Fibroblast of villous mesenchyme (primary cell): ENCODE results near the gene TMEM259. TPM values are rescaled to one million over a fixed set of nuclear protein-coding genes. Genes with fewer than 3 reads are reported as not detected.

Experiments
- DNase-seq: peaks from one replicate; pipeline ENCODE4 v3.0.0-alpha.2; 2010; ENCODE audit warnings: low read depth
- H3K4me3 ChIP-seq: 2 replicates; pipeline ENCODE4 v1.5.1; 2011; ENCODE audit warnings: low read depth, mild to moderate bottlenecking, low read length
- total RNA-seq: library from RNA; depleted of rRNA; stranded (reverse); fragments of >200 nt; gene quantifications from 2 replicates; pipeline ENCODE4 v1.2.3, GENCODE V29; 2012
- TF ChIP-seq, protein P1 (sequence below): IDR thresholded peaks from 2 replicates; pipeline ENCODE4 v1.5.1; 2012; ENCODE audit warnings: low read depth, mild to moderate bottlenecking, low read length; ENCODE audit not compliant: insufficient read depth

Gene TMEM259
- total RNA-seq, 1 donor: 84.6 TPM

DNA sequence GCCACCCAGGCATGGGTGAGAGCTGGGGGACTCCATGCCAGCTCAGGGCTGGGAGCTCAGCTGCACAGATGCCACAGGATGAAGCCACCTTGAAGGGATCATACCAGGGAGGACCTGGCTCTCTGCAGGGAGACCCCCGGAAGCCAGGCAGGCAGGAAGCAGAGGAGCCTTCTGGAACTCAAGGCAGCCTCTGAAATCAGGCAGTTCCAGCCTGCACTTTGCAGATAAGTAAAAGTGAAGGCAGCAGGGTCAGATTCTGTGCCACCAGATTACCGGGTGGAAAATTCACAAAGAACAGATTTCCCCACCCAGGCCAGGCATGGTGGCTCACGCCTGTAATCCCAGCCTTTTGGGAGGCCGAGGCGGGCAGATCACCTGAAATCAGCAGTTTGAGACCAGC, 2.5 kb downstream of the TMEM259 start:
- TF ChIP-seq, protein P1, sequence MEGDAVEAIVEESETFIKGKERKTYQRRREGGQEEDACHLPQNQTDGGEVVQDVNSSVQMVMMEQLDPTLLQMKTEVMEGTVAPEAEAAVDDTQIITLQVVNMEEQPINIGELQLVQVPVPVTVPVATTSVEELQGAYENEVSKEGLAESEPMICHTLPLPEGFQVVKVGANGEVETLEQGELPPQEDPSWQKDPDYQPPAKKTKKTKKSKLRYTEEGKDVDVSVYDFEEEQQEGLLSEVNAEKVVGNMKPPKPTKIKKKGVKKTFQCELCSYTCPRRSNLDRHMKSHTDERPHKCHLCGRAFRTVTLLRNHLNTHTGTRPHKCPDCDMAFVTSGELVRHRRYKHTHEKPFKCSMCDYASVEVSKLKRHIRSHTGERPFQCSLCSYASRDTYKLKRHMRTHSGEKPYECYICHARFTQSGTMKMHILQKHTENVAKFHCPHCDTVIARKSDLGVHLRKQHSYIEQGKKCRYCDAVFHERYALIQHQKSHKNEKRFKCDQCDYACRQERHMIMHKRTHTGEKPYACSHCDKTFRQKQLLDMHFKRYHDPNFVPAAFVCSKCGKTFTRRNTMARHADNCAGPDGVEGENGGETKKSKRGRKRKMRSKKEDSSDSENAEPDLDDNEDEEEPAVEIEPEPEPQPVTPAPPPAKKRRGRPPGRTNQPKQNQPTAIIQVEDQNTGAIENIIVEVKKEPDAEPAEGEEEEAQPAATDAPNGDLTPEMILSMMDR: no peak
- H3K4me3 ChIP-seq: no peak overlapping the region
- DNase-seq: no peak

DNA sequence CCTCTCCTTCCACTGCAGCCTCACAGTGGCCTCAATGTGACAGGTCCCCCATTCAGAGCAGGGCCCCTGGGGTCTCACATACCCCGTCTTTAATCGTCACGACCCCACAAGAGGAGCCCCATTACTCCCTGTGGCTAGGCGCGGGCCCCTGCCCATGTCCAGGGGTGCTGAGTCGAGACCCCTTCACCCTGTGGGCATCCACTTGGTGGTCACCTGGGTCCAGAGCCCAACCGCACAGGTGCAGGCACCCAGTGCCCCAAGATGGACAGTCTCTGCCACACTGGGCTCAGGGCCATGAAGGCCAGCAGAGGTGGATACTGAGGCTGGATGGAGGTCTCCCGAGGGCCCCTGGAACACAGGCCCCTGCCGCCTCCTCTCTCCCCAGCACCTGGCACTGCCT, 3.0 kb downstream of the TMEM259 start:
- H3K4me3 ChIP-seq: no peak overlapping the region
- no peak for DNase-seq
- TF ChIP-seq, protein P1: no peak

DNA sequence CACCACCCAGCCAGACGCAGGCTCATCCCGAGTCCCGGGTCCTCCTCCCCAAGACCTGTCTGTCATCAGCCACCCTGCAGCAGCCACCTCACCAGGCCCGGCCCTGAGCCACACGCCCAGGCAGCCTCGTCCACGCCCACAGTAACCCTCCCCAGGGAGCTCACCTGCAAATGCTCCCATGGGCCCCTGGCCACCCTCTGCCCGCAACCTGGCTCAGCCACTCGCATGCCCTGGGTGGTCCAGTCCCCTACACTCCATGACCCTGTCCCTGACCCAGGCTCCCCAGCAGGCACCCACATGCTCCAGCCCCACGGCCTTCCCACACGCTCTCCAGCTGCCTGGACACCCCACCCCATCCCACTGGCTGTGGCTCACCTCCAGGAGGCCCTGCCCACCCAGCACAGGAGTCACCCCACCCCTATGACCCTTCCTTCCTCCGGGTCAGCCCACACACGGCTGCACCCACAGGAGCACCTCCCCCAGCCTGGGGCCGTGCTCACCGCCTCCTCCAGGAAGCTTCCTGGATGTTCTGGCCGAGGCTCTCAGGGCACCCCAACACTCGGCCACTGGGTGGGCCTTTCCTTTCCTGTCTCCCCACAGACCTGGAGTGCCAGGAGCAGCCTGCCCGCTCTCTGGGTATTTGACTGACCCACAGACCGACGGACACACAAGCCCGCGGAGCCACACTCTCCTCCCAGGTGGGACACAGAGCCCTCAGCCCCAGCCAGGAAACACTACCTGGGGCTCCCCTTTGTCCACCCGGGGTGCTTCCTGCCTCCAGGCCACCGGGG, 3.6 kb downstream of the TMEM259 start:
- DNase-seq: no peak
- H3K4me3 ChIP-seq: peak overlapping the region; percentile 34
- TF ChIP-seq, protein P1: no peak

DNA sequence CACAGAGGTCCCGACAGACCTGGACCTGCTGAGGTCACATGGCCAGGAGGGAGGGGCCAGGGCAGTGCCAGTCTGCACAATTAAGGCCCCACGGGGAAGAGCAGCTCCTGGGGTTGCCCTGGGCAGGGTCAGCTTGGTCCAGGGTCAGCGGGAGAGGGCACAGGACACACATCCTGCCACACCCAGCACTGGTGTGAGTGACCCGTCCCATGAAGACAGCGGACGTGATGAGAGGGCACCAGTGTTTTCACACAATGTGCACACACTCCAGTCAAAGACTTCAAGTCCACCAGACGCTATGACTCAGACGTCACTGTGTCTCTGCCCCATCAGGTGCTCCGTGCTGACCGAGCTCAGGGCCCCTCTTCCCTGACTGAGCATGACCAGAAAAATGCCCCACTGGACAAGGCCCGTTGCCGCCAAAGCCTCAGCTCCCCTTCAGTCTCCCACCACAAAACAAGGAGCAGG, 4.2 kb downstream of the TMEM259 start:
- TF ChIP-seq, protein P1: no peak
- peak; percentile 84 for DNase-seq
- peak overlapping the region; percentile 34 for H3K4me3 ChIP-seq

DNA sequence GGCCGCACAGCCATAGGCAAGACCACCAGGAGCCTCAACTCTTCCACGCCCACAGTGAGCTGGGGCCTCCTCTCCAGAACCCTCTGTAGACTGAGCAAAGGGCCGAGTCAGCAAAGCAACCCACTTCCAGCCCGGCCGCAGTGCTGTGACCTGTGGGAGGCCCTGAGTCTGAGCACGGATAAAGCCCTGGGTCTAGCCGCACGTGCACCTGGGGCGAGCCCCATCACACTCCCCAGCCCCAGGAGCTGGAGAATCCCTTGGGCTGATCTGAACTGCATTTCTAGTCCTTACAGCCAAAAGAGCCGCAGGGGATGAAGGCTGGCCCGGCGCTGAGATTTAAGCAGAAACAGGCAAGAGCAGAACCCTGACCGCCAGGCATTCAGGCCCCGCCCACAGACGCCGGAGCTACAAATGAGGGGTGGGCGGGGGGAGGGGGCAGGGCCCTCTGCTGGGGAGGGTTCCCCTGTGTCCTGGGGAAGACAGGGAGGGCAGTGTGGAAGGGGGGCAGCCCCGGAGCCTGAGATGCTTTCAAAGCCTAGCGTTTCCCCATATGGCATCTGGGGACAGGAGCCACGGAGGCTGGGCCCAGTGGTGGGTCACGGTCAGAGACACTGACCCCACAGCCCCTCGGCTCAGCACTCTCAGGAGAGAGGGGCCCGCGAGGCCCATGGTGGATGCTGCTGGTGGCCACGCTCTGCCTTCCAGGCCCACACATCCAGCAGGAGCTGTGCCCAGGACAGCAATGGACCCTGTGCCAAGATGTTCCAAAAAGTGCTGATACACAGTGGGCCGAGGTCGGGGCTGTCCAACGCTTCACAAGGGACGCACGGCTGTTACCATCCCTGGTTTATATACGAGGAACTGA, 4.9 kb downstream of the TMEM259 start:
- TF ChIP-seq, protein P1: no peak
- no peak overlapping the region for H3K4me3 ChIP-seq
- DNase-seq: no peak

DNA sequence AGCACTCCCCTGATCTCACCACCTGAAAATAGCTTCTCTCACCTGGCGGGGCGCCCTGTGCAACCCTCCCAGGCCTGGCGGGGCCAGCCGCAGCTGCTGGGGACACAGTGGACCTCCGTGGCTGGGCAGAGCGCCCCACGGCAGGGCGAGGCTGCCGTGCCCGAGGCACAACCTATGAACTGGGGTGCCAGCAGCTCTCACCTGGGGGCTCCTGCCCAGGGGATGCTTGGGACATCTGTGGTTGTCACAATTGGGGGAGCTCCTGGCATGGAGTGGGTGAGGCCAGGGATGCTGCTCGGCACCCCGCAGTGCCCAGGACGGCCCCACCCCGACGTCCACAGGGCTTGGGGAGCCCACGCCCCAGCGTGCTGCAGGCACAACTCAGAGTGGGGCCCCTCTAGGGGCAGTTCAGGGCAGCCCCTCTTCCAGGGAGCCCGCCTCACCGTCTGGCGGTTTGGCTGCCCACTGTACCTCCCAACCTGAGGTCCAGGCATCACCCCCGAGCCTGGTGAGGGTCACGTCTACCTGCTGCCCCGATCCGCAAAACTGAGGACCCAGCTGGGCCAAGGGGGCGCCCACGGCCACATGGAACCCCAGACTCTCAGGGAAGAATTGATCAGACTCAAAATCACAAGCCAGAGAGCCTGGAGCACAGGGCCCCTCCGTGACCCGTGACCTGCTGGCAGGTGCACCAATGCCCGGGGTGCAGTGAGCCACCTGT, 5.7 kb downstream of the TMEM259 start:
- TF ChIP-seq, protein P1: no peak
- no peak for DNase-seq

More for the DNA sequence above, 5.7 kb downstream of the TMEM259 start:
- no peak overlapping the region for H3K4me3 ChIP-seq
